HG03280 (cell line): Measurements from ENCODE around the gene HS1BP3.

ENCODE experiments used
- ATAC-seq: cut with Tn5 transposase; IDR thresholded peaks from one replicate; pipeline ENCODE4 v1.9.1; 2021; ENCODE audit warnings: mild to moderate bottlenecking, moderate library complexity; ENCODE audit not compliant: unreplicated experiment

The HS1BP3 gene

DNA sequence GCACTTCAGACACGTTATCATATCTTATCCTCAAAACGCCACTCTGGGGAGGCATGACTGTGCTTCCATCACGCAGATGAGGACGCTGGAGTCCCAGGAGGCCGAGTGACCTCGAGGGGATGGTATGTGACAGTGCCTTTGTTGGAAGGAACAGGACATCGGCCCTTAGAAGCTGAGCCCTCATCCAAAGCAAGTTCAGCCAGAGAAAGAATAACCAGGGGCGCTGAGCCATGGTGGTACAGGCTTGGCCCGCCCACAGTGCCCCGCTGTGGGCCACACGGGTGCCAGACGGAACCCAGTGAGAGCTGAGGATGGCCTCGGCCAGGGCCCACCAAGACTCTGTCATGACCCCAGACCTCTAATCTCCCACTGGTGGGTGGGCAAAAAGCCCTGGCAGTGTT is 31.3 kb downstream of the HS1BP3 start:
- no peak for ATAC-seq

DNA sequence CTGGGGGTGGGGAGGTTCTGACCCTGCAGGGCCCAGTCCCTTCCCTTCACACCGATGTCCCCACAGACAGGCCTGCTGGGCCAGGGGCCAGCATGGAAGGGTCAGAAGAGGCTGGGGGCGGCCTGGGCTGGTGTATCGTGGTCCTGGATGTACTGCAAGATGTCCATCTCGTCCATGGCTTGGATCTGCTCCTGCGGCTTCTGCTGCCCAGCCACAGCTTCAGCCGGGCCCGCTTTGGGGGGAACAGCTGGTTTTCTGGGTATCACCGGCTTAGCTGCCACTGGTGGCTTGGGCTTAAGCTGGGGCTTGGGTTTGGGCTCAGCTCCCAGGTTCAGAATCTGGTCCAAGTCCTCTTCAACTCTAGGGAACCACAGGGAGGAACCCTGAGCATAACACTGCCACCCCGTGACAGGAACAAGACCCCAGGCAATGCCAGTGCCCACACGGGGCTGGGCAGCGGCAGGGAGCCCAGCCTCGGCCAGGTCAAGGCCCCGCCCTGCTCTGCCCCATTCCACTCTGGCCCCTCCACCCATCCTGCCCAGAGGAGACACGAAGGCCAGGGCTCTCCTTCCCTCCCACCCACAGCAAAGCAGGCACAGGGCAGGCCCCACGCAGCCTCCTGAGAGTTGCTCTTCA is 31.9 kb downstream of the HS1BP3 start:
- no peak for ATAC-seq

GRCh38 chr2:20618468-20618885 is 32.4 kb downstream of the HS1BP3 start:
- no peak for ATAC-seq

DNA sequence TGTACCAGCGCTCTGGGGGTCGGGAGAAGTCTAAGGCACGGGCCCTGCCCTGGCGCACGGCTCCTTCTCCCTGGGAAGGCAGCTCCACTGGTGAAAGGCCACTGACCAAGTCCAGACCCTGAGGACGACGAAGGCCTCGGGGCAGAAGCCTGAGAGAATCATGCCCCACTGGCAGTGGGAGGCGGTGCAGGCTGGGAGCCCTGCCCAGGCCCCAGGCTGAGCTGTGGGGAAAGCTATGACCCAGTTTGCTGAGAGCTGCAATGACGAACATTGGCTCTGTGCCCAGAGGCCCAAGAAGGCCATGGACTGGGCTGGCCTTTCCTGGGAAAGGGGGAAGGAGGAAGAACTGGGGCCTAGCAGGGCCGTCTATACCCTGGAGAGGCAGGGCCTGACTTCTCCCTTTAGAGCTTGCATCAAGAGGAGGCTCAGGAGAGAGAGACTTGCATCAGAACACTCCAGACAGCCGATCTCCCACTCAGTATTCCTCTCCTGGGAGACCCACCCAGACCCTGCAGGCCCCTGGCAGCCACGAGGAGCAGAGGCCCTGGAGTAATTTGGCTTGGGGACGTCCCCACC is 32.9 kb downstream of the HS1BP3 start:
- ATAC-seq: no peak

DNA sequence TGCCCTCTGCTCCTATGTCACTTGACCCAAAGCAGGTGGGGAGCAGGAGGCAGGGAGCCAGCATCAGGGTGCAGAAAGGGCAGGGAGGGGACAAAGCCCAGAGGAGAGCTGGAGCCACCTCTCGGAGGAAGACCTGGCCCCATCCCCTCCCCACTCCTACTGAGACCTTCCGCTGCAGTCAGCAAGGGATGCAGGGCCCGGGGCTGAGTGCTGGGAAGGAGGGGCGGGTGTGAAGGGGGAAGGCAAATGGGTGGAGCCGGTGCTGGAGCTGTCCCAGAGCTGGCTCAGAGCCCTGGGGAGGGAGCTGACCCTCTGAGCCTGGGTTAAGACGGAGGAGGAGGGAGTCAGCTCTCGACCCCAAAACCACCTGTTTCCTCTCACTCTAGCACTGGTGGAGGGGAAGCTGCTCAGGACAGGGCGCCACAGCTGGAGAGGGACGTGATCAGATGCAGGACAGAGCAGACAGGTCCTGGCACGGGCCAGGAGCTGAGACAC is 33.8 kb downstream of the HS1BP3 start:
- ATAC-seq: no peak

GRCh38 chr2:20616341-20616871 is 34.5 kb downstream of the HS1BP3 start:
- no peak for ATAC-seq

DNA sequence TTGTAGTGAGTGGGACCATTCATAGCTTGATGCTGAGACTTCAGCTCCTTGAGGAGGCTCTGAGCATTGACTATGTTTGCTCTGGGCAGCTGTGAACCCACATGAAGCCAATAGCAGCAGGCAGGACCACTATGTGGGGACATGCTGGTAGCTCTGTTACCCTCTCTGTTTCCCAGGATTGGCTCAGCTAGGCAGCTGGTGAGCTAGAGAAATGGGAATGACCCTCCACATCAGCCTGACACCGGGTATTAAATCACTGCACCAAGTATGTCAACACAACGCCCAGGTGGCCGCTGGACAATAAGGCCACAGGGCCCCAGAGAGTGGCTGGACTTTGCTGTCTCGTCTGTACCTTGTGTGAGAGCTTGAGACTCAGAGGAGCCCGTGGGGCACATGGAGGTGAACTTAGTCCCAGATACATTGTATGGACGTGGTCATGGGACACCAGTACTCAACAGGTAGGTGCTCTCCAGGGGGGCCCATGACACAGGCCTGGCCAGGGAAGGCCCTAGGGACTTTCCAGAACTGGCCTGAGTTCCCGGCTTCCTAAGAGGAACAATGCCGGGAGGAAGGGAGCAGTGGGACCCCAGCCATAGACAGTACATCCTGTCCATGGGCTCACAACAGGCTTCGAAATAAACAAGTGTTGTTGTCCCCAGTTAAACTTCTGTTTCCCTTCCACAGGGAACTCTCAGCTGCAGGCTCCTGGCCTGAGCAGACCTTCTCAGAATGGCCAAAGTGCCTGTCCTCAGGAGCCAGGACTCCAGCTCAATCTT is 35.2 kb downstream of the HS1BP3 start:
- ATAC-seq: no peak

- ATAC-seq: no peak
Measured at GRCh38 chr2:20615068-20615465, 35.8 kb downstream of the HS1BP3 start.

GRCh38 chr2:20614201-20615067 is 36.5 kb downstream of the HS1BP3 start:
- no peak for ATAC-seq

- no peak for ATAC-seq
Measured at GRCh38 chr2:20612925-20613916, 37.7 kb downstream of the HS1BP3 start.

DNA sequence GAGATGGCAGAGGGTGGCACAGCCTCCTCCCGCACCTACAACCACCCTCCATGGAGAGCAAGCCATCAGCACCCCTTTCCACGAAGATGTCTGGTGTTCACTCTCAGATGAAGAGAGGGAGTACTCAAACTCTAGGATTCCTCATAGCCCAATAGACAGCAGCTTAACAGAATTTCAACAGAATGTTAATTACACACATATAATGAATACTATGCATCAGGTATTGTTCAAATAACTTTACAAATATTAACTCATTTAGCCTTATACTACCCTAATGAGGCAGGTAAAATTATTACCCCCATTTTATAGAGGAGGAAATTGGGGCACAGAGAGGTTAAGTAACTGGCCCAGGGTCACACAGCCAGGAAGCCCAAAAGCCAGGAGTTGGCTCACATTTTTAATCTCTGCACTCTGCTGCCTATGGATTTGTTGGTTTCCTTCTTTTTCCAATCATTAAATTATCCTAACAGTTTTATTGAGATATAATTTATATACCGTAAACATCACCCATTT is 39.0 kb downstream of the HS1BP3 start:
- ATAC-seq: no peak

GRCh38 chr2:20611077-20611843 is 39.6 kb downstream of the HS1BP3 start:
- no peak for ATAC-seq

- no peak for ATAC-seq
Measured at GRCh38 chr2:20609995-20610357, 40.9 kb downstream of the HS1BP3 start.

GRCh38 chr2:20609349-20609994 is 41.4 kb downstream of the HS1BP3 start:
- no peak for ATAC-seq

DNA sequence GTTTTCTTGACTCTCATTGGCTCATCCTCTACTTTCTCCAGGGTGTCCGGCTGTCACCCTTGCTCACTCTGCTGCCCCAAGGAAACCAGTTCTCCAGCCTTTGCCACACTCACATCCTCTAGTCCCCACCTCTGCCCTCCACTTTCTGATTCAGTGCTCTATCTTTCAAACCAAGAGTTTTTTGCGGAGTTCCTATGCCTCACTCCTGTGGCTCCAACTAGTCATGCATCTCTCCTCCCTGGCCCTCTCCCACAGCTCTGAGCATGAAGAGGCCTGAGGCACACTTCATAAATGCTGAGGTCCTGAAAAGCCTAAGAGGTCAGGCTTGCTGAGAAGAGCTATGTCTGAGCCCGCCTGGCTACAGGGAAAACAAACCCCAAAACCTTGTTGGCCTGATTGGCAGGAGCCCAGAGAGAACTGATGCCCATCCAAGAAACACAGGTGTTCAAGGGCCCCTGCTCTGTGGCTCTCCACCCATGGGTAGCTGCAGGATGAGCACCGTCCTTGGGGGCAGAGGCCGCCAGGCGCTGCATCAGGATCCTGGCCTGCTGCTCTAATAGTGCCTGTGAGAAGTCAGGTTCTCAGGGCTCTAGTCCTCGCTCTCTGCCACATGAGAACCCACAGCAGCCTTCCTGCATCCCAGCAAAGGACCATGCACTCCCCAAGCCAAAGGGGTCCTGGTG is 42.1 kb downstream of the HS1BP3 start:
- ATAC-seq: no peak

- ATAC-seq: no peak
Measured at GRCh38 chr2:20607446-20607845, 43.5 kb downstream of the HS1BP3 start.

- no peak for ATAC-seq
Measured at GRCh38 chr2:20606198-20606597, 44.7 kb downstream of the HS1BP3 start.

GRCh38 chr2:20604951-20605381 is 45.9 kb downstream of the HS1BP3 start:
- ATAC-seq: no peak
